ENCODE data around the gene CSNK2B.

CSNK2B gene

GRCh38 chr6:31717499-31718222 is 51.8 kb downstream of the CSNK2B start:
- DNase-seq, result no peak

GRCh38 chr6:31718265-31718664 is 52.4 kb downstream of the CSNK2B start:
- no peak for DNase-seq

GRCh38 chr6:31719001-31719400 is 53.1 kb downstream of the CSNK2B start:
- no peak for DNase-seq
